GM18505 (cell line): ENCODE measurements around the gene TIAM1.

ENCODE experiments used
- ATAC-seq: cut with Tn5 transposase; IDR thresholded peaks from one replicate; pipeline ENCODE4 v1.9.1; 2021; ENCODE audit not compliant: unreplicated experiment
- POLR2A ChIP-seq: IDR thresholded peaks from 4 replicates; pipeline ENCODE4 v1.6.1; 2011; ENCODE audit warnings: borderline replicate concordance; ENCODE audit not compliant: insufficient read depth, insufficient read length; ENCODE audit errors: extremely low read depth

Gene TIAM1

GRCh38 chr21:31099122-31099521, 244.9 kb downstream of the TIAM1 start:
- TF ChIP-seq POLR2A: no peak
- ATAC-seq: no peak

GRCh38 chr21:31098576-31099005, 245.5 kb downstream of the TIAM1 start:
- no peak for ATAC-seq

GRCh38 chr21:31092832-31093625, 251.0 kb downstream of the TIAM1 start:
- no peak for TF ChIP-seq POLR2A
- ATAC-seq: no peak

More at GRCh38 chr21:31098576-31099005, 245.5 kb downstream of the TIAM1 start:
- TF ChIP-seq POLR2A: no peak

GRCh38 chr21:31090376-31090775, 253.7 kb downstream of the TIAM1 start:
- no peak for TF ChIP-seq POLR2A
- ATAC-seq: no peak

GRCh38 chr21:31088474-31088751, 255.6 kb downstream of the TIAM1 start:
- ATAC-seq: no peak
- no peak for TF ChIP-seq POLR2A

- TF ChIP-seq POLR2A: no peak
- ATAC-seq: no peak
These were observed 256.2 kb downstream of the TIAM1 start for GRCh38 chr21:31087639-31088473.

GRCh38 chr21:31084689-31085088, 259.4 kb downstream of the TIAM1 start:
- ATAC-seq: no peak
- no peak for TF ChIP-seq POLR2A

GRCh38 chr21:31078796-31079195, 265.3 kb downstream of the TIAM1 start:
- ATAC-seq: peak; percentile 88
- no peak for TF ChIP-seq POLR2A

GRCh38 chr21:31078216-31078615, 265.8 kb downstream of the TIAM1 start:
- ATAC-seq: peak; percentile 20

GRCh38 chr21:31075848-31076247, 268.2 kb downstream of the TIAM1 start:
- no peak for TF ChIP-seq POLR2A
- ATAC-seq: no peak

More at GRCh38 chr21:31078216-31078615, 265.8 kb downstream of the TIAM1 start:
- TF ChIP-seq POLR2A: no peak

- no peak for ATAC-seq
- no peak for TF ChIP-seq POLR2A
These were observed 271.5 kb downstream of the TIAM1 start for GRCh38 chr21:31072533-31072932.
